Esophagus squamous epithelium (tissue), 4 donors: Measurements from ENCODE around the gene PDAP1.

ENCODE experiments used
- POLR2A ChIP-seq, 4 donors: fragments of 450-650 bp; IDR thresholded peaks; one replicate each; pipeline ENCODE4 v1.6.1; 2017; ENCODE audit warnings: antibody characterized with exemption in 4 of 4, mild to moderate bottlenecking in 4 of 4, moderate library complexity in 3 of 4
- TF ChIP-seq, protein P1 (sequence below), 6 experiments: fragments of 450-650 bp in 4 of 6; fragments of 200-600 bp in 2 of 6; sonication (generic) in 2 of 6; IDR thresholded peaks; one replicate each; pipeline ENCODE4 v1.5.1; 2016 to 2019; ENCODE audit warnings: antibody characterized with exemption in 6 of 6, mild to moderate bottlenecking in 4 of 6, moderate library complexity in 4 of 6

GRCh38 chr7:99448855-99449254 is 40.5 kb upstream of the PDAP1 start:
- TF ChIP-seq, protein P1, sequence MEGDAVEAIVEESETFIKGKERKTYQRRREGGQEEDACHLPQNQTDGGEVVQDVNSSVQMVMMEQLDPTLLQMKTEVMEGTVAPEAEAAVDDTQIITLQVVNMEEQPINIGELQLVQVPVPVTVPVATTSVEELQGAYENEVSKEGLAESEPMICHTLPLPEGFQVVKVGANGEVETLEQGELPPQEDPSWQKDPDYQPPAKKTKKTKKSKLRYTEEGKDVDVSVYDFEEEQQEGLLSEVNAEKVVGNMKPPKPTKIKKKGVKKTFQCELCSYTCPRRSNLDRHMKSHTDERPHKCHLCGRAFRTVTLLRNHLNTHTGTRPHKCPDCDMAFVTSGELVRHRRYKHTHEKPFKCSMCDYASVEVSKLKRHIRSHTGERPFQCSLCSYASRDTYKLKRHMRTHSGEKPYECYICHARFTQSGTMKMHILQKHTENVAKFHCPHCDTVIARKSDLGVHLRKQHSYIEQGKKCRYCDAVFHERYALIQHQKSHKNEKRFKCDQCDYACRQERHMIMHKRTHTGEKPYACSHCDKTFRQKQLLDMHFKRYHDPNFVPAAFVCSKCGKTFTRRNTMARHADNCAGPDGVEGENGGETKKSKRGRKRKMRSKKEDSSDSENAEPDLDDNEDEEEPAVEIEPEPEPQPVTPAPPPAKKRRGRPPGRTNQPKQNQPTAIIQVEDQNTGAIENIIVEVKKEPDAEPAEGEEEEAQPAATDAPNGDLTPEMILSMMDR (IDR thresholded peaks at IDR 0.05) = no peak
- no peak for TF ChIP-seq POLR2A (IDR thresholded peaks at IDR 0.05)
